GM19025 (cell line): ENCODE results near the gene TTC8.
"Not testable (repeated sequence)": the region's sequence is repeated elsewhere in the genome, so short reads cannot be mapped to it uniquely, and the experiment has no call there.

Source experiments
- ATAC-seq: cut with Tn5 transposase; IDR thresholded peaks from one replicate; pipeline ENCODE4 v1.9.1; 2021; ENCODE audit warnings: mild to moderate bottlenecking, low read depth, moderate library complexity; ENCODE audit not compliant: unreplicated experiment

The TTC8 gene

DNA sequence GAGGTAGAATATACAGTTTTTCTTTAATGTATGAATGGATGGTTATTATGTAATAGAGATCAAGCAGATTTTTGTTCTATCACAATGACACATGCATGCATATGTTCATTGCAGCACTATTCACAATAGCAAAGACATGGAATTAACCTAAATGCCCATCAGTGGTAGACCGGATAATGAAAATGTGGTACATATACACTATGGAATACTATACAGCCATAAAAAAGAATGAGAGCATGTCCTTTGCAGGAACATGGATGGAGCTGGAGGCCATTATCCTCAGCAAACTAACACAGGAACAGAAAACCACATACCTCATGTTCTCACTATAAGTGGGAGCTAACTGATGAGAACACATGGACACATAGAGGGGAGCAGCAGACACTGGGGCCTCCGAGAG lies 34.7 kb downstream of the TTC8 start:
- ATAC-seq = not testable (repeated sequence)

DNA sequence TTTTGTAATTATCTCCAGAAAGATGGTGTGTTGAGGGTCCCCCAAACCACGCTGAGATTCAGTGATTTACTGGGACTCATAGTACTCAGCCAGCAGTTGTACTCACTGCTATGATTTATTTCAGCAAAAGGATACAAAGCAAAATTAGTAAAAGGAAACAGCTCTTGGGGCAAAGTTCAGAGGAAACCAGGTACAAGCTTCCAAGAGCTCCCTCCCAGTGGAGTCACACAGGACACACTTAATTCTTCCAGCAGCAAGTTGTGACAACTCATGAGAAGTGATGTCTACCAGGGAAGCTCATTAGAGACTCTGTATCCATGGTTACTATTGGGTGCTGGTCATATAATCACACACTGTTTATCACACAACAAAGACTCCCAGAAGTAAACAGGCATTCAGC lies 38.7 kb downstream of the TTC8 start:
- no peak for ATAC-seq

DNA sequence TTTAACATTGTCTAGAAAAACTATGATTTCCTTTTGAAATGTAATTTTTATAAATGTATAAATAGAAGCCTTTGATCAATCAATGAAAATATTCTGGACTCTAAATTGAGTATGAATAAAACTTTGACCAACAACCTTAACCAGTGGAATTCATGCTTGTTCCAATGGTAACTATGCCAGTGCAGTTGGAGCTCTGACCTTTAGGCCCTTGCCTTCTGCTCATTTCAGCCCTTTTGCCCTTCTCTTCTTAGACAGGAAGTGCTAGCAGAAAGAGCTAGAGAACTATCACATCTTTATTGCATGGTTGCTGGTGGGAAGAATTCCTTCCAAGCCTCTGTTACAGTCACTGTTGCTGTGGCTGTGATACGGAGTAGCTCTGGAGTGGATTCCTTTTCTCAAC lies 39.7 kb downstream of the TTC8 start:
- ATAC-seq = no peak

DNA sequence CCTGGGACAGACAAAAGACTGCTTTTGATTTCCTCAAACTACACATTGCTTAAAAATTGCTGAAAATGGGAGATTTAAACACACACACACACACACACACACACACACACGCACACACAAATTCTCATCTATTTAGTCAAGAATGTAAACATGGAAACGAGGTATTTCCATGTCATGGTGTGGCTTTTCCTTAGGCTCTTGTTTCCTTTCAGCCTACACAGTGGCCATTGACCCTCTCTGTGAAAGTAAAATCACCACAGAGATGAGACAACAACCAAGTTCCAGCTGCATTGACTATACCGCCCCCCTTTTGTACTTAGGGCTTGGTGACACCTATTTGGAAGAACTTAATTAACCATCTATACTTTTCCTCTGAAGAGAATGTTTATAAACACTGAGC lies 41.9 kb downstream of the TTC8 start:
- ATAC-seq = no peak

DNA sequence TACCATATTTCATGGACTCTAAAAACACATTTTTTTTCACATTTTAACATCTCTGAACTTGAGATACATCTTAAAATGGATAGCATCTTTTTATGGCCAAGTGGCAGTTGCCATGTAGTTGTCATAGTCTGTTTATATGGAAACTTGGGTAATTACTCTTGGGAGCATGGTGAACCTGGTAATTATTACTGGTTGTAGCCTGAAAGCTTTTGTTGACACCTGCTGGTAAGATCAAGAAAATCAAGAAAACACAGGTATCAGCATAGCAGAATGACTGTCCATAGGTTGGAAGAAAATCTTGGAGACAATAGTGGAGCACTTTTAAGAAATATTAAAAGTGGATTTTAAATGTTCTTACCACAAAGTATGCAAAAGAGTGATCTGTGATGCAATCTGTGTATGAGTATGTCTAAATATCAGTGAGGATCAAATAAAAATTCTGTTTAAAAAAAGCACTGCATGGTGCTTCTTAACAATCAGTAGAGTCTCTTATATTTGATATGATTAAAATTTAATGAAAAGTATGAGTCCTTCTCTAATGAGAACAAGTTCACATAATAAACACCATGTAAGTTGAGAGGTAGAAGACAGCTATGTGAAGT lies 44.2 kb downstream of the TTC8 start:
- no peak for ATAC-seq

DNA sequence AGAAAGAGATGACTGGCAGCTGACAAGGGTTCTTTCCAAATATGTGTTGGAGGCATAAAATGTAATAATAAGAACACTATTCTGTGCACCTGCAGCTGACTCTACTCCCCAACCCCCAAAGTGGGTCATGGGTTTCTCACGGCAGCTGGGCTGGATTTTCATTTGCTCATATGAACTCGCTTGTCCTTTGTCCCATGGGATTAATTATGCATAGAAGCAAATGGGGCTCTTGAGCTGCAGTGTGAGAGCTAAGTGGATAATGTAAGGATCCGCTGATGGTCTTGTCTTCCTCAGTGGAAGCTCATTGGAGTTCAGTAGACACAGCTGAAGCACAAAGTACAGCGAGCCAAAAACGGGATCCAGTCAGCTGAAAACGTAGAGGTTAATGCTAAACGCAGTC lies 46.3 kb downstream of the TTC8 start:
- ATAC-seq = no peak

DNA sequence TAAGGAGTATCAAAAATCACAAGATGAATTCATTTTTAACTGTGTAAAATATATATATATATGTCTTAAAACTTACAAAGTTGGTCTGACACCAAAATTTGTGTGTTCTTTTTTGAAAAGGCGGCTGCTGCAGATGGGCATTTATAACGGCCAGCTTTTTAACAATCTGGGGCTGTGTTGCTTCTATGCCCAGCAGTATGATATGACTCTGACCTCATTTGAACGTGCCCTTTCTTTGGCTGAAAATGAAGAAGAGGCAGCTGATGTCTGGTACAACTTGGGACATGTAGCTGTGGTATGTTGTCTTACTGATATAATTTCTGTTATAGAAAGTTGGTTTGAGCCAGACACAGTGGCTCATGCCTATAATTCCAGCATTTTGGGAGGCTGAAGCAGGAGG lies 47.0 kb downstream of the TTC8 start:
- ATAC-seq = no peak

DNA sequence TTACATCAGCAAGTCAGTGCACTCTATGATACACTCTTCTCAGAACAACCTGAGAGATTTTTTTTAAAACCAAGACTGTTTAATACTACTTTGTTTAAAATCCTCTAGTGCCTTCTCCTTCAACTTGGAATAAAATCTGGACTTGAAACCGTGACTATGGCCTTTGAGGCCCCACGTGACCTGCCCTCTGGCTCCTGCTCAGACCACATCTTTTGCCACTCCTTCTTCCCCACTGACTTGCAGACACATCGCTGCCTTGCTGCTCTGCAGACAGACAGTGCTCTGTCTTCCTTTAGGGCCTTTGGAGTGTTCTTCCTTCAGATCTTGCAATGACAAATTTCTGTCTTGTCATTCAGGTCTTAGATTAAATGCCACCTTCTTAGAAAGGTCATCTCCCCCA lies 48.5 kb downstream of the TTC8 start:
- ATAC-seq = no peak

DNA sequence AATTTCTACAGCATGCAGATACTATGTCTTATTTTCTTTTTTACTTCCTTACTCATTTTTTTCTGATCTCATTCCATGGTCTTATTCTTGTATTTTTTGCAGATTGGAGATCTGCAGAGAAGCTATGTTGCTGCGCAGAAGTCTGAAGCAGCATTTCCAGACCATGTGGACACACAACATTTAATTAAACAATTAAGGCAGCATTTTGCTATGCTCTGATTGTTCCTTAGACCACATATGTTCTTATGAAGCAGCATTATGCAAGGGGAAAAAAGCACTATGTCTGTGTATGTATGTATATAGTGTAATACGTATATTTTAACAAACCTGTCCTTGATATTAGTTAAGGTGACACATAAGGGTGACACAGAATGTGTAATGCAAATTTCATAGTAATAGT lies 52.7 kb downstream of the TTC8 start:
- no peak for ATAC-seq

DNA sequence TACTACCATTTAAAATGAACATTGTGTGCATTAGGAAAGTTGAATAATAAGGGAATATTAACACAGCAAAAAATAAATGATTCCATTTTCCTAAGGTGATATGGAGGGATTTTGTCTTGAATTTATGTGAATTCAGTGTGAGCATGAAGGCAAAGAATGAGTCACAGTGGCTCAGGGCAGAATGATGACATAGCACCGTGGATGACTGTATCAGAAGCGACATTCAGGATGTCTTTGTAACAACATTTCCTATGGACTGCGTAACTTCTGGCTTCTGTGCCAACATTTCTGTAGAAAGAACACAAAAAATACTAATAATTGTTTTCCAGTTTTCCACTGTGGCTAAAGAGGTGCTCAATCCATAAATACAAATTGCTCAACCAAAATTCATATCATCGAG lies 54.6 kb downstream of the TTC8 start:
- no peak for ATAC-seq

DNA sequence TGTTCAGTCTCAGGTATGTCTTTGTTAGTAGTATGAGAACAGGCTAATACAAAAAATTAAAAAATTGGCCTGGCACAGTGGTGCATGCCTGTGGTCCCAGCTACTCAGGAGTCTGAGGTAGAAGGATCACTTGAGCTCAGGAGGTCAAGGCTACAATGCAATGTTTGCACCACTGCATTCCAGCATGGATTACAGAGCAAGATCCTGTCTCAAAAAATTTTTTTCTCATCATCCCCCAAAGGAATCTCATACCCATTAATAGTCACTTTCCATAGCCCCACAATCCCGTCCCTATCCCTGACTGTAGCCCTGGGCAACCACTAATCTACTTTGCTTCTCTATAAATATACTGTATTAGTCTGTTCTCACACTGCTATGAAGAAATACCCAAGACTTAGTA lies 57.8 kb downstream of the TTC8 start:
- ATAC-seq = no peak

DNA sequence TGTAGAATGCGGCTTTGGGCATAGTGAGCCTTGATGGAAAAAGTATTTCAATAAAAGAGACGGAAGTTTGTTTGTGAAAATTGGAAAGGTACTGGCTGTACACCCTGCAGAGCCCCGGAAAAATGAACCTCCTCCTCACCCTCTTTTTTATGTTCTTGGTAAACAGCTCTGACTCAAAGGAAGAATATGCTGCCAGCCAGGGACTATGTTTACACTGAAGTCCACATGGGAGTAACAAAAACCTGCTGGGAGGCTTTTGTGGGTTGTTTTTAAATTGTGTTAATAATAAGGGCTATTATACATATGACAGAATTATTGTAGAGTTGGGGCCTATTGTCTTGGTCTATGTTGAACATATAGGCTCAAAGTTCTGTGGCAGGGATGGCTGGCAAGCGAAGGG lies 70.7 kb downstream of the TTC8 start:
- ATAC-seq = no peak

DNA sequence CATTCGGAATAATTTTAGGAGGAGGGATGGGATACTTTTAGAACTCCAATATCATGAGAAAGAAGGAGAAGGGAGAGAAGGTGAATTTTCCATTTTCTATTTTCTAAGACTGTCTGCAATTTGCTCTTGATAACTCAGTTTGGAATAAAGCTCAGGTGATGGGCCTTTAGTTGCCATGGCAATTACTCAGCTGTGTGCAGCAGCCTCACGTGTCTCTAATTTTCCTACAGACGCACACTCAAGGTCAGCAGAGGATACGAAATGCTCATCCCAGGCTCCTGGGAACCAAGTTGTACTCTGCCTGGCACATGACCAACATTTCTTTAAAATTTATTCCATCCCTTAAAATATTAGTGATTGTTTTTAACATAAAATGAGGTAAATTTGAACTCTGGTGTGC lies 76.7 kb downstream of the TTC8 start:
- ATAC-seq = no peak

DNA sequence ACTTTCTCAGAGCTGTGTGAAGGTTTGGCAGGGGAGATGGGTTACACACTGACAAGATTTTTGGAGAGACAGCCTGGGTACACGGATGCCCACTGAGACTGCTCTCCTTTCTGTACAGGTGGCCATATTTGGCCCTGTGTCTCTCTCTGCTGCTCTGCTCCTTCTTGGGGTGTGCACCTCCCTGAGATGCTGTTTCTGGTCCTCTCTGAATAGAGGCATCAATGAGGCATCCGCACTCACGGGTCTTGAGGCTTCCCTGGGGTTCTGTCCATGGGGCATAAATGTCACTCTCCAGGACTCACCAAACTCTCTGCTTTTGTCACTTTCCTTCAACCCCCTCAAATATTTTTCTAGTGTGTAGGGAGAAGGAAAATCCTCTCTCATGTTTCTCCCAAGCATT lies 77.5 kb downstream of the TTC8 start:
- no peak for ATAC-seq

DNA sequence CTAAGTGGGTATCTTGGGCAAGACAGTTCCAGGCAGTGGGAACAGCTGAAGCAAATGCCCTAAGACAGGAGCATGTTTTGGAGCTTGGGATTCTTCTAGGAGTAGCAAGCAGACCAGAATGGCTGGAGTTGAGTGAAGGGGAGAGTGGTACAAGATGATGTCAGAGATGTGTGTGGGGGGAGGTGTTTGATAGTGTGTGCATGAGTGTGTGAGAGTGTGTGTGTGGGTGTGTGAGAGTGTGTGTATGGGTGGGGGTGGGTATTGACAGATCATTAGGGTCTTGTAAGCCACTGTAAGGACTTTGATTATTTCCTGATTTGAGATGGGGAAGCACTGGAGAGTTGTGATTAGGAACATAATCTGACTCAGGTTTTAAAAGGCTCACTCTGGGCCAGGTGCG lies 78.4 kb downstream of the TTC8 start:
- no peak for ATAC-seq

DNA sequence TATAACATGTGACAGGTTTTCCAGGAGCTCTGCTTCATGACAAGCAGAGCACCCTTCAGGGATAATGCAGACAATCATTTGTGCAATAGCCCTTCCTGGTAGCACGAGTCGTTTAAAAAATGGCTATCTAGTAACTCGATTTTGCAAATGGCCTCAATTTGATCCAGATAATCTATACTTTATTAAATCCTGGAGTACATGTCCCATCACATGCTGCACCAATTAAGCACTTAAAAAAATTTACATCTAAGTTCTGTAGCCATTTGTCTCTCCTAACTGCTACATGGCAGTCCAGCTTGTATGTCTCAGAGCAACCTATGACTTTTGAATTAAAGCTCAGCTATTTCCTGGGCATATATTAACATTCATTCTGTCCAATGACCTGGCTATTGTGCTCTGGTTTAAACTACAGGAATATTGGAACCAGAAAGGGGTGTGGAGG lies 79.8 kb downstream of the TTC8 start:
- ATAC-seq = no peak

DNA sequence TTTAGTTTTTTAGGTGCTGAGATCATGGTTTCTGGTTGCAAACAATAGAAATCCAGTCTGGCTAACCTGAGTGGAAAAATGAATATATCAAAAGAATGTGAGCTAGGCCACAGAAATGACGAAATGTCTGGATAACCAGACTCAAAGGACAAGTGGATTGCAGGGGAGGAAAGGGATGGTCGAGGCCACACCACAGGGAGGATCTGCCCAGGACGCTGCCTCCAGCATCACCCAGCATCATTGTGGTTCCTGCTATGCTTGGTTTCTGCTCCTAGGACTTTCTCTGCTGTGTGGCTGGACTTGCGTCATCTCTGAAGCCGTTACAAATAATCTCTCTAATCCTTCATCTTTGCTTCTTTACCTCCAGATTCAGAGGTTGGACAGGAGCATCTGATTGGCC lies 80.4 kb downstream of the TTC8 start:
- ATAC-seq = no peak

DNA sequence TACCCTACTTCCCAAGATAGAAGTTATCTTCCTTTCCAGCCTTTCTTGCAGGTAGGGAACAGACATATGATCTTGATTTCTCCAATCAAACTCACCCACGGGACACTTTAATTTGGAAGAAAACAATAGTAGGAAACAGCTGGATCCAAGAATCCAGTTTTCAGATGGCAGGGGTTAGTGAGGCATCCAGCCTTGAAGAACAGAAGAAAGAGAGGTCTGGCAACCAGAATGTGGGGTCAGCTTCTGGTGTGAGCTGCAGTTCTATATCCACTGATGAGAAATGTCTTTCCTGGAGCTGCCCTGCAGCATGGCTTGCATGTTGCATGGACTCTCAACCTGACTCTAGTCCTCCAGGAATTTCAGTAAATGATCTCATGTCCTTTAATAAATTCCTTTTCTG lies 83.8 kb downstream of the TTC8 start:
- ATAC-seq = no peak

DNA sequence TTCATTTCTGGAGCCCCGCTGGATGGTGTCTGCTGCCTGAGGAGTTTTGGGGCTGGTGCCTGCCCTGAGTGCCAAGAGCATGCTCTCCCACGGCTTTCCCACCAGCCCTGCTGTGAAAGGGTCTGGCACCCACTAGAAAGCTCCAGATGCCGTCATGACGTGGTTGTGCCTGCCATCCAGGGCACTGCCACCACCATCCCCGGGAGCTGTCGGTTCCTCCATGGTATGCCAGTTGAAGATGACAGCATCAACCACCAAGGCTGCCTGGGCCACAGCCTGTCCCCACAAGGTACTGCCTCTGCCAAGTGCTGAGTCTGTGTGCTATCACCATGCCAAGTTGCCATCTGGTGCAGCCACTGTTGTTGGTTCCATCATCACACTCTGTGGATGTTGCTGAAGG lies 85.9 kb downstream of the TTC8 start:
- ATAC-seq = no peak

DNA sequence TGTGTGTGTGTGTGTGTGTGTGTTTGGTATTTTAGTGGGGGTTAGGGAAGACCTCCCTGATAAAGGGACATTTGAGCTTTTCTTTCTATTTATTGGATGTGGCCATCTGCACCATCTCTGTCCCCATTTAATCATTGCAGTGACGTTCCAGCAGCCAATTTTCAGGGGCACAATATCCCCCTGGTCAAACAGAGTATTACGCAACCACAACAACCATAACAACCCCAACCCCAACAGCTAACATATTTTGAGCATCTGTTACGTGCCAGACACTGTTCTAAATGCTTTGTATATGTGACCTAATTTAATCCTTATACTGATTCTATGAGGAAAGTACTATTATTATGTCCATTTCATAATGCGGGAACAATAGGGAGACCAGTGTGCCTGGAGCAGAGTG lies 87.4 kb downstream of the TTC8 start:
- ATAC-seq = no peak

DNA sequence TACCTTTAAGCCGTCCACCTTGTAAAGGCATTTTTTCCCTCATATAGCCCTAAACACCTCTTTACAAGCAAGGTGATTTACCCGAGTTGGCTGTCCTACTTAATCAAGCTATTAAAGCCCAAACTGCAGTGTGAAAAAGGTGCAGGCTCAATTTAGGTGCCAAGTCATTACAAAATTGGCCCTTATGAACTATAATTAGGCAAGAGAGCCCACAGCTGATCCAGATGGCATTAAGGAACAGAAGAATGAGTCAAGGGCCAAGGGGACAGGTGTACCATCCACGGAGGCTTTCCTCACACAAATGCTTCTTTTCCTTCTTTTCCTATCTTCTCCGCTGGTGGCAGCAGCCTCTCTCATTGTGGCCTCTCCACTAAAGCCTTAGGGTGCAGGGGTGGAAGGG lies 90.5 kb downstream of the TTC8 start:
- ATAC-seq = no peak

DNA sequence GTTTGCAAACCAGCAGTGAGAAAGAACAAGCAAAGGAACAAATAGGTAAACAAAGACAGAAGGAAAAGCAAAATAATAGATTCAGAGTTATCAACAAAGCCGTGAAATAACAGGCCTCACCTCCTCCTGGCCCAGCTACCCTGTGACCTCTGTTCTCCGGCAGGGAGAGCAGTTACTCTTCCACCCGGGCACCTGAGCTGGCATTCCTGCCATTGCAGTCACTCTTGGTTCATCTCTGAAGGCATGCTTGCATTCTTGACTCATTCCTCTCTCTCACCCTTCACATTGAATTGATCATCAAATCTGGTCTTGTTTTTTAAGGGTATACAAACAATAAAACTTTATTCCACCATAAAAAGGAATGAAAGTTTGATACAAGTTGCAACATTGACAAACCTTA lies 95.1 kb downstream of the TTC8 start:
- no peak for ATAC-seq
